Gastrocnemius medialis (tissue), 4 donors: Measurements from ENCODE around the gene COL23A1. TPM values are rescaled to one million over a fixed set of nuclear protein-coding genes. Genes with fewer than 3 reads are reported as not detected.
"Not testable (repeated sequence)": the region's sequence is repeated elsewhere in the genome, so short reads cannot be mapped to it uniquely, and the experiment has no call there.

Experiments used
- ATAC-seq, 2 donors: fragments of 150-250 bp; one replicate each; pipeline ENCODE4 v1.9.1; 2016
- DNase-seq, 2 donors: peaks; one replicate each; pipeline ENCODE4 v3.0.0-alpha.2; 2019
- H3K27ac ChIP-seq, 4 donors: fragments of 200-600 bp; sonication (generic); 1 replicate in 1 of 4; 2 replicates in 3 of 4; pipeline ENCODE4 v1.5.1; 2016 to 2018; ENCODE audit warnings: mild to moderate bottlenecking in 2 of 4, moderate library complexity in 1 of 4
- H3K27me3 ChIP-seq, 3 donors: fragments of 200-600 bp; sonication (generic) in 2 of 3; 1 replicate in 1 of 3; 2 replicates in 2 of 3; pipeline versions ENCODE4 v1.5.1 to v1.6.0; 2016 to 2019; ENCODE audit warnings: mild to moderate bottlenecking in 1 of 3, moderate library complexity in 1 of 3
- H3K36me3 ChIP-seq, 2 donors: fragments of 200-600 bp; sonication (generic) in 1 of 2; one replicate each; pipeline ENCODE4 v1.5.1; 2017 to 2018
- H3K4me1 ChIP-seq, 2 donors: fragments of 200-600 bp; sonication (generic) in 1 of 2; one replicate each; pipeline ENCODE4 v1.5.1; 2016 to 2017; ENCODE audit warnings: mild to moderate bottlenecking in 2 of 2
- H3K4me3 ChIP-seq, 4 donors: fragments of 200-600 bp; sonication (generic) in 3 of 4; 1 replicate in 1 of 4; 2 replicates in 3 of 4; pipeline ENCODE4 v1.5.1; 2016 to 2019; ENCODE audit warnings: mild to moderate bottlenecking in 2 of 4
- H3K9me3 ChIP-seq, 3 donors: fragments of 200-600 bp; sonication (generic) in 2 of 3; 1 replicate in 1 of 3; 2 replicates in 2 of 3; pipeline ENCODE4 v1.5.1; 2016 to 2019
- CTCF ChIP-seq, 5 experiments: fragments of 450-650 bp in 3 of 5; fragments of 200-600 bp in 2 of 5; sonication (generic) in 2 of 5; IDR thresholded peaks in 4 of 5; conservative IDR thresholded peaks in 1 of 5; 1 replicate in 4 of 5; 2 replicates in 1 of 5; pipeline ENCODE4 v1.5.1; 2016 to 2019; ENCODE audit warnings: antibody characterized with exemption in 5 of 5, mild to moderate bottlenecking in 3 of 5, moderate library complexity in 3 of 5
- POLR2A ChIP-seq, 2 donors: fragments of 450-650 bp; IDR thresholded peaks; one replicate each; pipeline ENCODE4 v1.6.1; 2017; ENCODE audit warnings: antibody characterized with exemption in 2 of 2, mild to moderate bottlenecking in 2 of 2, moderate library complexity in 2 of 2
- in situ Hi-C, 4 donors: fragments of 200-750 bp; cut with MboI; loops; one replicate each; pipeline versions ENCODE4 v1.15.0 to v1.8.0; 2017; ENCODE audit warnings: low sequenced_read_pairs in 4 of 4
- intact Hi-C: fragments of 100-400 bp; cut with DNase I; formaldehyde crosslinking; loops from one replicate; pipeline ENCODE4 v1.15.1; 2023; ENCODE audit warnings: low total_unique reads
- total RNA-seq, 4 donors: library from RNA; depleted of rRNA; stranded (reverse); fragments of >200 nt; gene quantifications; one replicate each; pipeline versions ENCODE4 v1.1.0 to v1.2.3, GENCODE V29; 2016

Gene COL23A1
- total RNA-seq, 4 donors from 2014 or later = 0.62 to 1.1 (median 0.97) TPM; not detected in 1

GRCh38 chr5:178199581-178200434 is 390.4 kb downstream of the COL23A1 start:
- in situ Hi-C loops = no loop called here
- Histone ChIP-seq H3K9me3 (no peaks in the 10 kb centered on the region), H3K27me3 (no peaks in the 10 kb centered on the region), H3K27ac (no peak overlapping the region), H3K4me3 (no peak overlapping the region), H3K4me1 (no peaks in the 10 kb centered on the region), H3K36me3 (no peaks in the 10 kb centered on the region)
- TF ChIP-seq POLR2A (IDR thresholded peaks at IDR 0.05) (no peak), CTCF (IDR thresholded peaks at IDR 0.05 in 4 of 5, conservative IDR thresholded peaks at IDR 0.05 in 1 of 5) (no peak)
- ATAC-seq (no peak), DNase-seq (no peak)
- intact Hi-C loops = no loop called here

GRCh38 chr5:178198706-178199105 is 391.5 kb downstream of the COL23A1 start:
- no peak overlapping the region for H3K4me3 ChIP-seq
- H3K36me3 ChIP-seq = no peaks in the 10 kb centered on the region
- in situ Hi-C loops = no loop called here
- H3K4me1 ChIP-seq = no peaks in the 10 kb centered on the region
- H3K27ac ChIP-seq = no peak overlapping the region
- H3K27me3 ChIP-seq = no peaks in the 10 kb centered on the region
- ATAC-seq (no peak), DNase-seq (no peak)
- intact Hi-C loops = no loop called here
- TF ChIP-seq POLR2A (IDR thresholded peaks at IDR 0.05) (no peak), CTCF (IDR thresholded peaks at IDR 0.05 in 4 of 5, conservative IDR thresholded peaks at IDR 0.05 in 1 of 5) (no peak)
- no peaks in the 10 kb centered on the region for H3K9me3 ChIP-seq

GRCh38 chr5:178198151-178198550 is 392.0 kb downstream of the COL23A1 start:
- H3K36me3 ChIP-seq, H3K9me3 ChIP-seq, H3K4me1 ChIP-seq, in situ Hi-C loops, H3K4me3 ChIP-seq, ATAC-seq, H3K27ac ChIP-seq, H3K27me3 ChIP-seq, intact Hi-C loops, DNase-seq: not testable (repeated sequence)

GRCh38 chr5:178196986-178197385 is 393.2 kb downstream of the COL23A1 start:
- Histone ChIP-seq H3K9me3 (no peaks in the 10 kb centered on the region), H3K27me3 (no peaks in the 10 kb centered on the region), H3K27ac (no peak overlapping the region), H3K4me1 (no peaks in the 10 kb centered on the region), H3K4me3 (no peak overlapping the region), H3K36me3 (no peaks in the 10 kb centered on the region)
- intact Hi-C loops (no loop called here), in situ Hi-C loops (no loop called here)
- DNase-seq = no peak
- peak in 3 of 5 experiments; percentile 12 to 43 (median 19) for TF ChIP-seq CTCF (IDR thresholded peaks at IDR 0.05 in 4 of 5, conservative IDR thresholded peaks at IDR 0.05 in 1 of 5)
- no peak for TF ChIP-seq POLR2A (IDR thresholded peaks at IDR 0.05)
- peak in 1 of 2 donors; percentile 53 for ATAC-seq

- DNase-seq (no peak), ATAC-seq (no peak)
- intact Hi-C loops (no loop called here), in situ Hi-C loops (no loop called here)
- H3K4me1 ChIP-seq = no peaks in the 10 kb centered on the region
- H3K4me3 ChIP-seq = no peak overlapping the region
- TF ChIP-seq POLR2A (IDR thresholded peaks at IDR 0.05) (no peak), CTCF (IDR thresholded peaks at IDR 0.05 in 4 of 5, conservative IDR thresholded peaks at IDR 0.05 in 1 of 5) (no peak)
- H3K36me3 ChIP-seq = no peaks in the 10 kb centered on the region
- H3K27me3 ChIP-seq = no peaks in the 10 kb centered on the region
- no peaks in the 10 kb centered on the region for H3K9me3 ChIP-seq
- H3K27ac ChIP-seq = no peak overlapping the region
Measured at GRCh38 chr5:178196281-178196812, 393.8 kb downstream of the COL23A1 start.
